Measurements from ENCODE around the gene CENPP. TPM values are rescaled to one million over a fixed set of nuclear protein-coding genes. Genes with fewer than 3 reads are reported as not detected.

The CENPP gene
- total RNA-seq, 1 experiment from 2014 or later, result 14.3 TPM

- TF ChIP-seq RORB (CRISPR knock-in tag; IDR thresholded peaks at IDR 0.05) (no peak), ZNF425 (CRISPR knock-in tag; conservative IDR thresholded peaks at IDR 0.05) (no peak), SMAD3 (CRISPR knock-in tag; IDR thresholded peaks at IDR 0.05; ENCODE audit: borderline replicate concordance) (no peak), MYBL2 (CRISPR knock-in tag; IDR thresholded peaks at IDR 0.05) (no peak), ATF2 (CRISPR knock-in tag; IDR thresholded peaks at IDR 0.05; ENCODE audit: borderline replicate concordance, low read depth) (no peak), PREB (CRISPR knock-in tag; IDR thresholded peaks at IDR 0.05; ENCODE audit: borderline replicate concordance) (no peak), TEAD1 (CRISPR knock-in tag; IDR thresholded peaks at IDR 0.05) (no peak), GRHL2 (CRISPR knock-in tag; IDR thresholded peaks at IDR 0.05; ENCODE audit: insufficient replicate concordance, severe bottlenecking) (no peak), KAT7 (CRISPR knock-in tag; IDR thresholded peaks at IDR 0.05; ENCODE audit: borderline replicate concordance) (no peak), CREB1 (CRISPR knock-in tag; IDR thresholded peaks at IDR 0.05) (no peak), TP53 (CRISPR knock-in tag; IDR thresholded peaks at IDR 0.05) (no peak), AR (CRISPR knock-in tag; IDR thresholded peaks at IDR 0.05) (no peak), TEAD4 (CRISPR knock-in tag; IDR thresholded peaks at IDR 0.05) (no peak), E2F5 (CRISPR knock-in tag; IDR thresholded peaks at IDR 0.05) (no peak)
- ChIA-PET POLR2A (no interaction called here), CTCF (interaction anchor here (0.6 kb wide), 1 partner anchor 237 kb away, joined by 3 read pairs; no protein-coding TSS in a partner anchor)
- H3K36me3 Mint-ChIP-seq, result no peaks in the 10 kb centered on the region
- H3K4me1 Mint-ChIP-seq, result peaks cover 2% of the 10 kb centered on the region
- DNase-seq (ENCODE audit: low spot score), result no peak
- no peaks in the 10 kb centered on the region for H3K9me3 Mint-ChIP-seq
- no peak overlapping the region for H3K4me3 Mint-ChIP-seq
- no peak overlapping the region for H3K27ac Mint-ChIP-seq
- ATAC-seq, result no peak
- H3K27me3 Mint-ChIP-seq (ENCODE audit: low read depth), result no peaks in the 10 kb centered on the region
Measured at GRCh38 chr9:92385953-92386352, 60.2 kb downstream of the CENPP start.

GRCh38 chr9:92392690-92393089, 66.9 kb downstream of the CENPP start:
- DNase-seq (ENCODE audit: low spot score) (no peak), ATAC-seq (no peak)
- Mint-ChIP-seq H3K4me3 (no peak overlapping the region), H3K27ac (no peak overlapping the region), H3K36me3 (peaks cover 3% of the 10 kb centered on the region; the same call in 1 of the 2 replicates), H3K27me3 (ENCODE audit: low read depth) (no peaks in the 10 kb centered on the region), H3K4me1 (no peaks in the 10 kb centered on the region), H3K9me3 (peaks cover 8% of the 10 kb centered on the region)
- CTCF ChIA-PET, result no interaction called here
- POLR2A ChIA-PET, result no interaction called here
- TF ChIP-seq PREB (CRISPR knock-in tag; IDR thresholded peaks at IDR 0.05; ENCODE audit: borderline replicate concordance), result no peak
- no peak for TF ChIP-seq RORB (CRISPR knock-in tag; IDR thresholded peaks at IDR 0.05)
- no peak for TF ChIP-seq ZNF532 (CRISPR knock-in tag; IDR thresholded peaks at IDR 0.05; ENCODE audit: borderline replicate concordance)
- no peak for TF ChIP-seq RELA (CRISPR knock-in tag; IDR thresholded peaks at IDR 0.05; ENCODE audit: borderline replicate concordance)
- TF ChIP-seq ZNF232 (CRISPR knock-in tag; IDR thresholded peaks at IDR 0.05), result no peak
- no peak for TF ChIP-seq NFYB (CRISPR knock-in tag; conservative IDR thresholded peaks at IDR 0.05; ENCODE audit: low read depth)
